HepG2 (cell line): ENCODE measurements around the gene DAD1. TPM values are rescaled to one million over a fixed set of nuclear protein-coding genes. Genes with fewer than 3 reads are reported as not detected.
A peak's percentile ranks its signal among the peaks of the same experiment; 100 is the strongest.

ENCODE experiments used
- ATAD3A ChIP-seq: sonication (generic); formaldehyde crosslinking; IDR thresholded peaks from 2 replicates; pipeline ENCODE4 v1.4.0; 2020; ENCODE audit warnings: missing genetic modification reagents
- CAMTA2 ChIP-seq: sonication (generic); formaldehyde crosslinking; IDR thresholded peaks from 2 replicates; pipeline ENCODE4 v1.4.0; 2020; ENCODE audit warnings: mild to moderate bottlenecking, missing genetic modification reagents, borderline replicate concordance
- CERS6 ChIP-seq: sonication (generic); formaldehyde crosslinking; IDR thresholded peaks from 2 replicates; pipeline ENCODE4 v1.5.0; 2020; ENCODE audit warnings: missing genetic modification reagents
- E2F5 ChIP-seq: sonication (generic); formaldehyde crosslinking; conservative IDR thresholded peaks from 2 replicates; pipeline ENCODE4 v1.4.0; 2020; ENCODE audit warnings: missing genetic modification reagents
- IKZF5 ChIP-seq: IDR thresholded peaks from 2 replicates; pipeline ENCODE4 v1.6.1; 2018; ENCODE audit warnings: missing genetic modification reagents, mild to moderate bottlenecking, missing compliant biosample characterization
- KAT8 ChIP-seq: IDR thresholded peaks from 2 replicates; pipeline ENCODE4 v1.6.1; 2016; ENCODE audit warnings: missing genetic modification reagents, missing compliant biosample characterization
- MATR3 ChIP-seq: sonication (generic); formaldehyde crosslinking; IDR thresholded peaks from 2 replicates; pipeline ENCODE4 v1.4.0; 2020; ENCODE audit warnings: missing genetic modification reagents
- MED8 ChIP-seq: sonication (generic); formaldehyde crosslinking; IDR thresholded peaks from 2 replicates; pipeline ENCODE4 v1.8.1; 2023; ENCODE audit warnings: mild to moderate bottlenecking, missing genetic modification reagents; ENCODE audit not compliant: insufficient replicate concordance
- PTBP1 ChIP-seq: fragments of 200-400 bp; formaldehyde crosslinking; IDR thresholded peaks from 2 replicates; pipeline ENCODE4 v1.6.1; 2018; ENCODE audit warnings: low read length, low read depth; ENCODE audit not compliant: poor library complexity, severe bottlenecking
- RFX3 ChIP-seq: IDR thresholded peaks from 2 replicates; pipeline ENCODE4 v1.6.1; 2016; ENCODE audit warnings: missing biosample characterization, missing genetic modification reagents
- TGIF2 ChIP-seq: IDR thresholded peaks from 2 replicates; pipeline ENCODE4 v1.6.1; 2016; ENCODE audit warnings: control low read depth, missing compliant biosample characterization
- ZBTB2 ChIP-seq: sonication (generic); formaldehyde crosslinking; IDR thresholded peaks from 2 replicates; pipeline ENCODE4 v1.8.0; 2022; ENCODE audit warnings: low read depth, missing genetic modification reagents
- ZBTB46 ChIP-seq: sonication (generic); formaldehyde crosslinking; IDR thresholded peaks from 2 replicates; pipeline ENCODE4 v1.4.0; 2020; ENCODE audit warnings: mild to moderate bottlenecking, missing genetic modification reagents, borderline replicate concordance
- ZHX1 ChIP-seq: sonication (generic); formaldehyde crosslinking; IDR thresholded peaks from 2 replicates; pipeline ENCODE4 v1.8.1; 2022; ENCODE audit warnings: low read depth, mild to moderate bottlenecking, missing genetic modification reagents
- ZNF20 ChIP-seq: sonication (generic); formaldehyde crosslinking; IDR thresholded peaks from 2 replicates; pipeline ENCODE4 v1.4.0; 2020; ENCODE audit warnings: mild to moderate bottlenecking, moderate library complexity, missing genetic modification reagents
- ZNF296 ChIP-seq: sonication (generic); formaldehyde crosslinking; conservative IDR thresholded peaks from 2 replicates; pipeline ENCODE4 v1.5.0; 2020; ENCODE audit warnings: mild to moderate bottlenecking, missing genetic modification reagents
- ZNF44 ChIP-seq: sonication (generic); formaldehyde crosslinking; IDR thresholded peaks from 2 replicates; pipeline ENCODE4 v1.5.1; 2020; ENCODE audit warnings: mild to moderate bottlenecking, missing genetic modification reagents
- ZNF501 ChIP-seq: sonication (generic); formaldehyde crosslinking; IDR thresholded peaks from 2 replicates; pipeline ENCODE4 v1.5.1; 2020; ENCODE audit warnings: mild to moderate bottlenecking, moderate library complexity, missing genetic modification reagents
- ZNF660 ChIP-seq: sonication (generic); formaldehyde crosslinking; IDR thresholded peaks from 2 replicates; pipeline ENCODE4 v1.5.1; 2020; ENCODE audit warnings: mild to moderate bottlenecking, low read depth, missing genetic modification reagents, borderline replicate concordance
- ZNF709 ChIP-seq: sonication (generic); formaldehyde crosslinking; IDR thresholded peaks from 2 replicates; pipeline ENCODE4 v1.5.0; 2020; ENCODE audit warnings: mild to moderate bottlenecking, missing genetic modification reagents
- polyA plus RNA-seq, 8 experiments: library from polyadenylated mRNA; depleted of rRNA in 3 of 8; stranded (reverse) in 7 of 8; unstranded in 1 of 8; fragments of >200 nt; fragmentation: Illumina TruSeq in 4 of 8; extraction: Trizol in 4 of 8; gene quantifications; 2 replicates each; pipeline versions ENCODE4 v1.2.1 to v1.2.3, GENCODE V29; 2011 to 2016; ENCODE audit warnings: low read depth in 4 of 8, missing spikeins in 1 of 8, mixed read lengths in 1 of 8; ENCODE audit not compliant: insufficient read depth in 1 of 8
- total RNA-seq, 5 experiments: library from RNA; depleted of rRNA; stranded (reverse); fragments of >200 nt; fragmentation: Illumina TruSeq; extraction: Trizol; gene quantifications; 2 replicates each; pipeline ENCODE4 v1.2.3, GENCODE V29; 2016; ENCODE audit warnings: low read depth in 1 of 5

The DAD1 gene
- total and polyA plus RNA-seq, 2 of the 13 experiments (the other 11 are each of a cell fraction or from before 2014, with no cell fraction given): 558 to 626 TPM

GRCh38 chr14:22598099-22598895 lies 9.3 kb upstream of the DAD1 start, which contains the start of gene ABHD4 (continued):
- no peak for TF ChIP-seq ZHX1
- TF ChIP-seq ZNF296 (CRISPR knock-in tag): no peak
- no peak for TF ChIP-seq ZNF660 (CRISPR knock-in tag)
- peak; percentile 93 for TF ChIP-seq PTBP1
- TF ChIP-seq CAMTA2: no peak; the same call in 1 of the 2 replicates
- no peak; the same call in 1 of the 2 replicates for TF ChIP-seq E2F5 (CRISPR knock-in tag)
- TF ChIP-seq TGIF2 (CRISPR knock-in tag): peak; percentile 97
- no peak for TF ChIP-seq MATR3 (CRISPR knock-in tag)
- TF ChIP-seq ZNF44 (CRISPR knock-in tag): peak; percentile 88; the same call in 1 of the 2 replicates
- peak; percentile 53 for TF ChIP-seq ZBTB2 (CRISPR knock-in tag)
- TF ChIP-seq RFX3 (CRISPR knock-in tag): no peak; the same call in 1 of the 2 replicates
- peak; percentile 71; the same call in 1 of the 2 replicates for TF ChIP-seq KAT8 (CRISPR knock-in tag)
- TF ChIP-seq ZBTB46: 0 out of 2 replicates have a peak, but pooled peaks have one; percentile 23
- TF ChIP-seq IKZF5: peak; percentile 68
- TF ChIP-seq ATAD3A (CRISPR knock-in tag): no peak
- no peak for TF ChIP-seq CERS6 (CRISPR knock-in tag)
- peak; percentile 98 for TF ChIP-seq ZNF501 (CRISPR knock-in tag)
- TF ChIP-seq MED8 (CRISPR knock-in tag): no peak
- no peak for TF ChIP-seq ZNF20 (CRISPR knock-in tag)
- peak; percentile 79; the same call in 1 of the 2 replicates for TF ChIP-seq ZNF709 (CRISPR knock-in tag)
